Non-pigmented ciliary epithelial cell (primary cell): ENCODE measurements around the gene DUSP8.

Source experiments
- DNase-seq: peaks from one replicate; pipeline ENCODE4 v3.0.0-alpha.2; 2010; ENCODE audit warnings: low read depth

The DUSP8 gene

DNA sequence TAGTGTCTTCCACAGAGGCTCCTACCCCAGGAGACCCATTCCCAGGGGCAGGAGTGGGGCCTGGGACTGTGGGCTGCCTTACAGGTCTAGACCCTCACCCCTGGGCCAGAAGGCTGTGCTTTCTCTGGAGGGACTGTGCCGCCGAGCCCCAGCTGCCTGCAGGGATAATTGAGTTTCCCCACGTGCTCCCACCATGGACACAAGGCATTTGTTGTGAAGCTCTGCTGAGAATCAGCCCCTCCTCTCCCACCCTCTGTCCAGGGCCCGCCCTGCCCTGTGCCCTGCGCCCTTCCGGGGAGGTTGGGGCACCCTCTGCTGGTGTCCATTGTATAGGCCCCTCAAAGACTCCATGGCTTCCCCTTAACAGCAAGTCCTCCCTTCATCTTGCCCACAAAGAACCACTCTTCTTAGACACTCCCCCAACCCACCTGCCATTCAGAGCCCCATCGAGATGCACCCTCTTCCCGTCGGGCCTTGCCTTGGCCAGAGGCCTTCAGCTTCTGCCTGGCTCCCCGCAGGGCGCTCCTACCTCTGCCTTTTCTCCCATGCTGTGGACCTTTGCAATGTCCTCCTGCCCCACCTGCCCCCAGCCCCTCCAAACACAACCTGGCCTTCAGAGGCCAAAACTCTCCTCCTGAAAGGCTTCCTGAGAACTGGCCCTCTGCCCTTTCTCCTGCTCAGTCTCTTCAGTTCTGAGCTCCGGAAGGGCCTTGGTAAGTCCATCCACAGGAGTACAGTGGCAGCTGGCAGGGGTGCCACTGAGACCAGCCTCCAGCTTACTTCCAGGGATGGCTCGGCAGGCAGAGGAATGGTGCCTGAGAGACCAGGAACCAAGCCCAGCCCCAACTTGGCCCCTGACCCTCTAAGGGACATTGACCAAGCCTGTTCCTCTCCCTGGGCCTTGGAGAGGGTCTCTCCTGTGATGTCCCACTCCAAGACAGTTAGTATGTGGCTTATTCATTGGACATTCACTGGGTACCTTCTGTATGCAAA is 22.4 kb downstream of the DUSP8 start:
- DNase-seq = no peak

DNA sequence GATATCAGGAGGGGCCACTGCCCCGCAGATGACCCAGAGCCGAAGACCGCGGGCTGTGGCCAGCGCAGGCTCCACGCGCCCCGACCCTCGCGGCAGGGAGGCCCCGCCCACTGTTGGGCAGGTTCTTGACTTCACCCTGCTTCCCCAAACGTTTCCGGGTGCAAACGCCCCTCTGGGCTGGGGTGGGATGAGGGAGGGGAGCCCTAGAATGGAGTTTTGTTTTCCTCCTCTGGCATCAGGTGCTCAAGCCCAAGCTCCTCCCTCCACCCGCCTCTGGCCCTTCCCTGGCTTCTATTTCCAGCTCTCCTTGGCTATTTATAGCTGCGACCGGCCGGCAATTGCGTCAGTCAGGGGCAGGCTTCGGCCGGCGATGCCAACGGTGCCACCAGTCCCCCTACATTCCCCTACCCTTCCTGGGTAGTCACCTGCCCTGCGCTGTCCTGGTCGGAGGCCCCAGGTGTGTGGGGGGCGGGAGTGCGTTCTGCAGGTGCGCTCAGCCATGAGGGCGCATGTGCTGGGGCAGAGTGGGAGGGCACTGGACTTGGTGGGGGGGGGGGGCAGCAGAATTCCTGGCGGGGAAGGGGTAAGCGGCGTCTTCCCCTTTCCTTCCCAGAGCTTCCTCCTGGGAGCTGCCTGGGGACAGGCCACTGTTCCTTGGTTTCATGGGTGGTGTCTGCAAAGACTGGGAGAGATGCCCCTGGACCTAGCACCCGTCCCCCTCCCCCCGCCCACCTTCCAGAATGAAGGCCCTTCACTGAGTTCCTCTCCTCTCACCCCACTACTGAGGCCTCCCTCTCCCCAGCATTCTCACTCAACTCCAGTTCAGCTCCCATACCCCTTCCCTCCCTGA is 23.6 kb downstream of the DUSP8 start:
- no peak for DNase-seq

DNA sequence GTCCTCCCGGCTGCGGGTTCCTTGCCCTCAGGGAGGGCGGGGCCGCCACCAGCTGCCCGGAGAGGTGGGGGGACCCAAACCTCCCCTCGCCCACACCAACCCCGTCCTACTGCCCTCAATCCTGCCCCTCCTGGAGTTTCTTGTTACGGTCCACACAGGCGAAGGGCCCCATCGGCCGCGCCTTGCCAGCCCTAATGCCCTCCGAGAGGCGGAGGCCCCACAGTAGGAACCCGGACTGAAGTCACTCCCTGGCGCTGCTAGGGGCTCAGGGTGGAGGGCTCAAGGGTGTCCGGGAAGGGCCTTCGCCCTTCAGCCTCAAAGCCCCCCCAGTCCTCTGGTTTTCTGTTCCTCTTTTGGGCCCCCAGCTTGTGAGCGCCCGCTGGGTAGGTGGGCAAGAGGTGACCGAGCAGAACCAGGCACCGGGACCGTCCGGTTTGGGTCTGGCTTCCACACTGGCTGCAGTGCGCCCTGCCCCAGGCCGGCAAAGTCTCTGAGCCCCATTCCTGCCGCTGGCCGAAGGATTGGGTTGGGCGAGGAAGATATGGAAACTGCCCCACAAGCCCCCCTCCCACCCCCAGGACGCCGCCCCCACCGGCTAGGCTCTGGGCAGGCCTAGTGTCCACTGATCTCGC is 24.5 kb downstream of the DUSP8 start:
- DNase-seq = no peak

DNA sequence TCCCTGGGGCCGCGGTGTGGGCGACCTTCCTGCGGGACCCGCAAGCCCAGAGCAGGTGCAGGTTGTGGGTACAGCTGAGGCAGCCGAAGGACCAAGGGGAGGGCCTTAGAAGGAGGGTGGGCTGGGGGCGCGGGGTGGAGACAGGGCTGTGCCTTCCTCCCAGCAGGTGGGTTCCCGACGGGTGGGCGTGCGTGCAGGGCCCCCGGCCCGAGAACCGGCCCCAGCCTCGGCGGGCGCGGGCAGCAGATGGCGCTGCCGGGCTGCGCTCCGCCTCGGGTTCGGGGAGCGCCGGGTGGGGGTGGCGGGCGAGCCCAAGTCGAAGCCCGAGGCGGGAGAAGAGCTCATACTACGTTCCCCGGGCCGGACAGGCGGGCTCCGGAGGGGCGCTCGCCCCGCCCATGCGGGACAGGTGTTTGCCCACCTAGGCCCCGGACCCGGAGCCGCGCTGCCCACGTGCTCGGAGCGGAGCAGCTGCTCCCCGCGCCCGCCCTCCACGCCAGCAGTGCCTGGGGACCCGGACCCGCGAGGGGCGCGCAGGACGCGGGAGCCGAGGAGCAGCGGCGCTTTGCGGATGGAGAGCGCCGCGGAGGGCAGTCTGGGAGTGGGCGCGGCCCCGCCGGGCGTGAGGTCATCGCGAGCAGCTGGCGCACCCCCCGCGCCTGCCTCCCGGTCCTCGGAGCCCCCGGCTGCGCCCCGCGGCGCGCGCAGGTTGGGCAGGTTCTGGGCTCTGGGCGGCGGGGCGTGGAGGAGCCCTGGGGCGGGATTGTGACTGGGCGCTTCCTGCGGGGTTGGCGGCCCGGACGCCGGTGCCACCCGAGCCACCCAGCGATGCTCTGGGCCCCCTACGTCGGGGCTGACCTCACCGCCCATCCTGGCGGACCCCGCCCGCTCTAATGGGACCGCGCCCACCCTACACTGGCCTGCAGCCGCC is 25.3 kb downstream of the DUSP8 start:
- DNase-seq = no peak

DNA sequence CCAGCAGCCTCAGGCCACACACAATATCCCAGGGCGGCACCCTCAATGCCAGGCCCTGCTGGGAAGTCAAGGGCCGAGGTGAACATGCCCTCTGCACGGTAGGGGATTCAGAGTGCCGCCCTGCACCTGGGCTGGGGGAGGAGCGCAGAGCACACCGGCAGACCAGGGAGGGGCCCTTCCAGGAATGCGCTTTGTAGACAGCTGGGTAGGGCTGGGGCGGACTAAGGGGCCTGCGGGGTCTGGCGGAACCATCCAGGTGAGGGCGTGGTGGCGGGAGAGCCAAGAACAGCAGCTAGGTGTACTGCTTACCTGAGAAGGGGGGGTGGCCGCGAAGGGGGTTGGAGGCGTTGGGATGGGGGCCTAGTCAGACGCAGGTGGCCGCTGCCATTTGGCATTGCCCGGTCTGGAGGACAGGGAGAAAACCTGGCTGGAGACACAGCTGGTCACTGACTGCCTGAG is 26.0 kb downstream of the DUSP8 start:
- DNase-seq = no peak

DNA sequence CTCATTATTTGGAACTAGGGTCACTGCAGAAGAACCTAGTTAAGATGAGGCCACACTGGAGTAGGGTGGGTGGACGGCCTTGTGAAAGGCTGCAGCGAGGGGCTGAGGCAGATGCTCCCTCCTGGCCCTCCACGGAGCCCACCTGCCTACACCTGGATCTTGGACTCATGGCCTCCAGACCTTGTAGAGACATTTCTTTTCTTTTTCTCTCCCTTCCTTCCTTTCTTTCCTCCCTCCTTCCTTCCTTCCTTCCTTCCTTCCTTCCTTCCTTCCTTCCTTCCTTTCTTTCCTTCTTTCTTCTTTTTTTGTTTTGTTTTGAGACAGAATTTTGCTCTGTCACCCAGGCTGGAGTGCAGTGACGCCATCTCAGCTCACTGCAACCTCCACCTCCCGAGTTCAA is 26.6 kb downstream of the DUSP8 start:
- no peak for DNase-seq

DNA sequence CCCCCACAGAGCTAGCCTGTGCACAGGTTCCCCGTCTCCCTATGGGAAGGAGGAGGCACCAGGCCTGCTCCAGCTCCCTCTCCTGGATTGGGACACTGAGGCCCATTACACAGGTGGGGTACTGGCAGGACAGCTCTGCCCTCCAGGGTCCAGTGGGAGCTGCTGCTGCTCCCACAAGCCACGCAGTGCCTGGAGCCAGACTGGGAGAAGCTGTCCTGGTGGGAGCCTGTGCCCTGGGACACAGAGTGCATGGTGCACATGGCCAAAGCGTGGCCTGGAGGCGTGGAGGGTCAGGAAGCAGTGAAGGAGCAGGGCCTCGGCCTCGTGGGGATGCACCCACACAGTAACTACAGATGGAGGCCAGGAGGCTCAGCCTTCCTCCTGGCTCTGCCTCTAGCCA is 27.5 kb downstream of the DUSP8 start:
- no peak for DNase-seq

DNA sequence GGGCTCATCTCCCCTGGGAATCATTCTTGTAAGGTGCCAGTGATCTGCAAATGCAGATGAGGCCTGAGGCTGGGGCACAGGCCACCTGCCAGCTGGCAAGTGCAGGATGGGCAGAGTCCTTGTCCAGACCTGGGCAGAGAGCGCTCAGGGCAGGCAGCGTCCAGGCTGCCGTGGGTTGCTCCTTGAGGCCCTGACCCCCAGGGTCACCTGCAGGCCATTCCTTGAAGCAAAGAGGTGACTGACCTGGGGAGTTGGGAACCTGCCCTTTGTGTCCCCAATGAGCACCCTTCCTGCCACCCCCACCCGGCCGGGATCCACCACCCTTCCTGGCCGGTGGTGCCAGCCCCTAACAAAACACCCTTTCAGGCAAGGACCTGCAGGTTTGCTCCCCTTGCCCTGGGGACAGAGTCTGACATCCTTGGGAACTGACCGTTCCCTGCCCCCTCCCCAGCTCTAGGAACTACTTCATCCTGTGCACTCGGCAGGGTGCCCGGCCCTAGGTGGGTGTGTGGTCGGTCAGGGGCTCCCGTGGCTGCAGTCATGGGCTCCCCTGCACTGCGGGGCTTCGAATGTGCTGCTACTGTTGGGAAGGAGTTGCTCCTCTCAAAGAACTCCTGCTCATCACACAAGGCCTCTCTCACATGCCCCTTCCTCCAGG is 28.3 kb downstream of the DUSP8 start:
- DNase-seq = no peak

DNA sequence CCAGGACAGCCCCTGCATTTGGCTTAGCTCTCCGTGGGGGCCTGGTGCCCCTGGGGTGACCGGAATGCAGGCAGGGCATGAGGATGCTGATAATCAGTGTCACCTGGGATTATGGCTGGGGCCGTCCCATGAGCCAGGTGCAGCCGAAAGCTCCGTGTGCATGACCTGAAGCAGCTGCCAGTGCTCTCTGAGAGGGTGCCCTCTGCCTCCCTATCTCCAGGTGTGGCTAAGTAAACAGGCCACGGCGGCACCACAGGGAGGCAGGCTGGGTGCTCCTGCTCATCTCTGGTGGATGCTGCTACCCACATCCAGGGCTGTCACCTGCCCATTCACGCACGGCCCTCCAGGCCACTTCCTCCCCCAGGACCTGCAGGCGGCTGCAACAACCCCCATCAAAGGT is 29.8 kb downstream of the DUSP8 start:
- DNase-seq = no peak

DNA sequence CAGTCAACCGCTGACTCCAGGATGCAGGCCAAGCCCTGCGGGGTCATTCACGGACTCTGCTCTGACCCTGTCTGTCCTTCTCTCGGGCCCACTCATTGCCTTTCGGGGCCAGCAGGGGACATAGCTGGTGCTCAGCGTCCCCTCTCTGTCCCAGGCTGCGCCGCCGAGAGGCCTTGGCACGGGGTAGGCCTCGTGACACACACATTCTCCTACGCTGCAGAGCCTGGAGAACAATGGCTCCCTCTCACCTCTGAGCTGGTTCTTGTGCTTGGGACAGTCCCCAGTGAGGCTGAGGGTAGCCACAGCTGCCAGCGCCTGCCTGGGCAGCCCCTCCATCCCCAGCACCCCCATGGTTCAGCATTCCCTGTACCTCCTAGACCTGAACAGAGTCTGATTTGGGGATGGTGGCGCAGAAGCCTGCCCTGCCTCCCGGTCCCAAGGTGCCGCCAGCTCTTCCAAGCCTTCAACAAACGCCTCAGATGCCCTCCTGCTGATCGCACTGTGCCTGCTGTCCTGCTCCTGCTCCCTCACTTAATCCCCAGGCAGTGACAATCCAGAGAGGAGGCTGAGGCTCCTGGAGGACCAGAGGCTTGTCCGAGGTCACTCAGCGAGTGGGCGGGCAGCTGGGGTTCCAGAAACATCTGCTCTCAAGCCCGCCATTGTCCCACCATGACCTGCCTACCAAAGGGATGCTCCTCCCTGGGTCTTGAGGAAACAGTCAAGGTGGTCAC is 30.4 kb downstream of the DUSP8 start:
- no peak for DNase-seq

DNA sequence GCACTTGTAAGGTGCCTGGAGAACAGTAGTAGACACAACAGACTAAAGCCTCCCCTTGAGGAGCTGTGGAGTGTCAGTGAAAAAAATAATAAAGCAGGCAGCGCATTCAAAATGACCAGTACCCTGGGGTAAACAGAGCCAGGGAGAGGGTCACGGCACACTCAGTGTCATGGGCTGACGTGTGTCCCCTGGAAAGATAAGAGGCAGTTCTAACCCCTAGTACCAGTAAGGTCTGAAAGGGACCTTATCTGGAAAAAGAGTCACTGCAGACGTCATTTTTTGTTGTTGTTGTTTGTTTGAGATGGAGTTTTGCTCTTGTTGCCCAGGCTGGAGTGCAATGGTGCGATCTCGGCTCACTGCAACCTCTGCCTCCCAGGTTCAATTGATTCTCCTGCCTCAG is 32.0 kb downstream of the DUSP8 start:
- DNase-seq = no peak

DNA sequence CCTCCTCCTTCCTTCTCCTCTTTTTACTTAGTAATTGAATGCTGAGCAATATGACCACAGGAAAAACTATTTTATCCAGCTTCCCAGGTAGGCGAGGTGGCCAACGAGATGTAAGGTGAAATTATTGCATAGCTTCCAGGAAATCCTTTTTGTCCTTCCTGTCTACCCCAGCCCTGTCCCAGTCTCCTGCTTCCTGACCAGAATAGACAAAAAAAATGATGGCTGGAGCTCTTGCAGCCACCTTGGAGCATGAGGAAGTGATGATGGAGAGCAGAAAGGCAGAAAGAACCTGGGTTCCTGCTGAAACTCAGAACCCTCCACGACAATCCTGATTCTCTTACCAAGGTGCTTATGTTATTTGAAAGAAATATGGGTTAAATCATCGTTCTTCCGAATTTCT is 33.9 kb downstream of the DUSP8 start:
- no peak for DNase-seq

DNA sequence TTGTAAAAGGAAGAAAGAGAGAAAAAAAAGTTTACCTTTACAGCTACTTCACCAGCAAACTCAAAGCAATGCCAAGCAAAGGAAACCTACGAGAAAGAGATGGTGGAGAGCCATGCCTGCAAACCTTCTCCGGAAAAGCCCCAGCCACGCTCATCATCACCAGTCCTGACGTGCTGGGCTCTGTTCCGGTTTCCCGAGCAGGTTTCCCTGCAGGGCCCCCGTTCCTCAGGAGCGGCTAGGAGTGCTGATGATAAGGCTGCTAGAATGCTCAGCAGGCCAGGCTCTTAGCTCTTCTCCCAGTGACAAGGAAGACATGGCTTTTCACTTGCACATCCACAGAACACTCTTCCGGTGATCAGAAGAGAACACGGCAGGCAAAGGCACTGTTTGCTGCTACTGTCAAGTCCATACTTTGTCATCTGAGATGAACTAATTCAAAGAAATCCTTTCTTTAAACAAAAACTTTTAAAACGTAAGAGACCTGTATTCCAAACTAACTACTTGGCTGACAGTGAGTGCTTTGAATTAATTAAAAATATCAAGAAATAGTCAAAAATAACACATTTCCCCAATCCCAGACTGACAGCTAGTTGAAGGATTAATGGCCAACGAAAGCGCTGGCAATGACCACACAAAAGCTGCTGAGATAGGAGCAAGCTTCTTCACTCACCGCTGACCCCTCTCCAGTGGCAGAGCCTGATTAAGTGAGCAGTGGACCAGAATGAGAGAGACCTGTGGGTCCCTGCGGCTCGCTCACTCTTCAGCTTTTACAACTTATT is 35.8 kb downstream of the DUSP8 start:
- DNase-seq = no peak

DNA sequence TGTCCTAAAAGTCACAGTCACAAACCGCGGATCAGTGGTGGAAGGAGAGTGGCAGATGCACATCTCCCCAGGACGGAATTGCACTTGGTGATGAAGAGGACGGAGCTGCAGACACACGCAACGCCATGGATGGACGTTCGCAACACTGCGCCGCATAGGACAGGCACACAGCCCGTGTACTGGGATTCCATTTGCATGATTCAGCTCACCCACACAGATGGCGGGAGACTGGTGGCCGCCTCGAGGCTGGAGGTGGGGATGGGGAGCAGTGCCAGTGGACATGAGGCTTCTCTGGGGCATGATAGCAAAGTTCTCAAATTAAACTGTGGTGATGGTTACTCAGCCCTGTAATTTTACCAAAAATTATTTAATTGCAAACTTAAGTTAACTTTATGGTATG is 37.4 kb downstream of the DUSP8 start:
- DNase-seq = no peak

DNA sequence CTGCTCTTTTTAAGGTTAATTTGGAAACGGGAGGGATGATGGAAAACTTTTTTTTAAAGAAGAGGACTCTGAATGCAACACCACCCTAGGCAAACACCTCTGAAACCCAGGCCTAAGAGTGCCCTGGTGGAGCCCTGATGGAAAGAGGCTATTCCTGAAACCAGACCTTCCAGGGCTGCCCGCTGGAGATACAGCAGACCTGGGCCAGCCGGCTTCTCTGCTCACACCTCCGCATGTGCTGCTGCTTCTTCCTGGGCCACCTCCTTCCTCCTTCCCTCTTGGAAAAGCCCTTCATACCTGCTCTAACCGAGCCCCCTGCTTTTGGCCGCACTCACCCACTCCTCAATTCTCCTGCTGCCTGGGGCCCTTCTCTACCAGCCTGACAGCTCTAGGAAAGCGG is 37.9 kb downstream of the DUSP8 start:
- DNase-seq = no peak

DNA sequence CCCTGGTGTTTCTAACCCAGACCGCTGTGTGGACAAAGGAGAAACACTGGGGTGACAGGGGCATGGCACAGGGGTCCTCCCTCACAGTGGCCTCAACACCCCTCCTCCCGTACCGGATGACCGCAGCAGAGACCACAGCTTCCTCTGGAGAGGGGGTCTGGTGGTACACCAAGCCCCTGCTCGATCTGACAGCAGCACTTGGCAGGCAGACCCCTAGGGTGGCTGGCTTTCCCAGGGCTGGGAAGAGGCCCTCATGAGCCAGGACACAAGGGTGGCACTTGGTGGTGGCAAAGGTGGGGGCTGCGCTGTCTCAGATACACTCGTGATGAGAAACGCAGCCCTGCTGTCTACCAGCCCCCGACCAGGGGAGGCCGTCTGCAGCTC is 38.7 kb downstream of the DUSP8 start:
- no peak for DNase-seq

DNA sequence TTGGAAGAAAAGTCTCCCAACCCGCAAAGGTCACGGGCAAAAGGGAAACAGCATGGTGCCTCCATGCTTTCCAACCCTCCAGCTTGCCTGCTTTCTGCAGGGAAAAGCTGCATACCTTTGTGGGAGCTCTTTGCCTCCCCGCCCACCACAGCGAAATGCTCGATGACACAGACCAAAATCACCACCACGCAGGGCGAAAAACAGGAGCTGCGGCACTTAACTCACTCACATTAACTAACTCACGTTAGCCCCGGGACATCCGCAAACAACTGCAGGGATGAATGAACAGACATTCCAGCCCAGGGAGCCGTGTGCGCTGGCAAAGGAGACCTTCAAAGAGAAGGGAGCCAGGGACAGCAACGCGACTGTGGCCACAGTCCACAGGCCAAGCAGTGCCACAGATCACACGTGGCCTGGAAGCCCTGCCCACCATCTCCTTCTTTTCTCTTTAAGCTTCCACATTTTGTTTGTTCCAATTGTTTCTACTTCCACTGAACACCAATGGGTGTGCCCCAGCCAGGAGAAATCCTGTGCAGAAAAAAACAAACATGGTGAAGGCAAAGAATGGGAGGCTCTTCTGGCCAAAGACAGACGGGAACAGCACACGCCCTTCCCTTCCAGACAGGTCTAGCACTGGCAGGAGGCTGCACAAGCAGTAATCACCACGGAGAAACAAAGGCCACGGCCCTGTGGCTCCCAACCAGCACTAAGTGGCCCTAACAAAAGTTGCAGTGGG is 39.3 kb downstream of the DUSP8 start:
- DNase-seq = no peak

DNA sequence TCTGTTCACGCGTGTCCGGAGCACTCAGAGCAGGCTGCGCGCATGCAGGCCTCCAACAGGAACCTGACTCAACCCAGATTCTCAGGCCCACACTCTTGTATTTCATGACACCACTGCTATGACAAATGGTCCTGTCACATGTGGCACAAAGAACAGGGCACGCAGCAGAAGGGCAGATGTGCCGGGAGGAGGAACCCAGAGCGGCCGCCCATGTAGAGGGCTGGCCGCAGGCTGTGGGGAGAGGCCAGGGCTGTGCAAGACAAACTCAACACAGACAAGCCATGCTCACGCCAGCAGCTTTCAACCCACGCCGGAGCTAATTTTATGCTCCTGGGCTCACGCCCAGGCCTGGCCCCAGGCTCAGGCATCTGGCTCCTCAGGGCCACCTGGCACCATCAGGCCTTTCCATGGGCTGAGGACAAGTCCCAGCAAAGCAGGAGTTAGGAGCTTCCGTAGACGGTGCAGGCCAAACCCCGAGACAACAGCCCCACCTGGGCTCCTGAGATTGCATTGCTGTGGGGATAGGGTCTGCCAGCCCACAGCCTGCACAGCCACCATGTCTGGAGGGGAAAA is 40.0 kb downstream of the DUSP8 start:
- no peak for DNase-seq
